Measurements from ENCODE around the gene KIFBP. TPM values are rescaled to one million over a fixed set of nuclear protein-coding genes. Genes with fewer than 3 reads are reported as not detected.

The KIFBP gene, protein sequence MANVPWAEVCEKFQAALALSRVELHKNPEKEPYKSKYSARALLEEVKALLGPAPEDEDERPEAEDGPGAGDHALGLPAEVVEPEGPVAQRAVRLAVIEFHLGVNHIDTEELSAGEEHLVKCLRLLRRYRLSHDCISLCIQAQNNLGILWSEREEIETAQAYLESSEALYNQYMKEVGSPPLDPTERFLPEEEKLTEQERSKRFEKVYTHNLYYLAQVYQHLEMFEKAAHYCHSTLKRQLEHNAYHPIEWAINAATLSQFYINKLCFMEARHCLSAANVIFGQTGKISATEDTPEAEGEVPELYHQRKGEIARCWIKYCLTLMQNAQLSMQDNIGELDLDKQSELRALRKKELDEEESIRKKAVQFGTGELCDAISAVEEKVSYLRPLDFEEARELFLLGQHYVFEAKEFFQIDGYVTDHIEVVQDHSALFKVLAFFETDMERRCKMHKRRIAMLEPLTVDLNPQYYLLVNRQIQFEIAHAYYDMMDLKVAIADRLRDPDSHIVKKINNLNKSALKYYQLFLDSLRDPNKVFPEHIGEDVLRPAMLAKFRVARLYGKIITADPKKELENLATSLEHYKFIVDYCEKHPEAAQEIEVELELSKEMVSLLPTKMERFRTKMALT
- 15.7 and 34.8 TPM in 2 replicates for total RNA-seq

DNA sequence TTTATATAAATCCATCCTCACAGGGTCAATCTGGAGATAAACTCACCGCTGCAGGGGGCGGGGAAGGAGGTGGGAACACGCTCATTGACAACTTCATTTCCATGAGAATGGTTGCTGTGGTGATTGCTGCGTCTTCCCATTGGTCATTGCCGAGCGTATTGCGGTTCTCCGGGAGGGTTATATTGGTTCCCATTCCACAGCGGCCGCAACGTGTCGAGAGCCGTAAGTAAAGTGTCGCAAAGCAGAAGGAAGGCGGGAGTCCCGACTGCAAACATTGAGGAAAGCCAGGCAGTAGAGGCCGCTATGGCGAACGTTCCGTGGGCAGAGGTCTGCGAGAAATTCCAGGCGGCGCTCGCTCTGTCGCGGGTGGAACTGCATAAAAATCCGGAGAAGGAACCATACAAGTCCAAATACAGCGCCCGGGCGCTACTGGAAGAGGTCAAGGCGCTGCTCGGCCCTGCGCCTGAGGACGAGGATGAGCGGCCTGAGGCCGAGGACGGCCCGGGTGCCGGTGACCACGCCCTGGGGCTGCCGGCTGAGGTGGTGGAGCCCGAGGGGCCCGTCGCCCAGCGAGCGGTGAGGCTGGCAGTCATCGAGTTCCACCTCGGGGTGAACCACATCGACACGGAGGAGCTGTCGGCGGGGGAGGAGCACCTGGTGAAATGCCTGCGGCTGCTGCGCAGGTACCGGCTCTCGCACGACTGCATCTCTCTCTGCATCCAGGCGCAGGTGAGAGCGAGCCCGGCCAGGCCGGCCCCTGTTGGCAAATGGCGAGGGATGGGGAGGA, at the start of gene KIFBP:
KIFBP (plus strand) TSS at position 274 of the 787 bp plus-strand sequence; CDS start at position 304, 30 bp downstream.

DNA sequence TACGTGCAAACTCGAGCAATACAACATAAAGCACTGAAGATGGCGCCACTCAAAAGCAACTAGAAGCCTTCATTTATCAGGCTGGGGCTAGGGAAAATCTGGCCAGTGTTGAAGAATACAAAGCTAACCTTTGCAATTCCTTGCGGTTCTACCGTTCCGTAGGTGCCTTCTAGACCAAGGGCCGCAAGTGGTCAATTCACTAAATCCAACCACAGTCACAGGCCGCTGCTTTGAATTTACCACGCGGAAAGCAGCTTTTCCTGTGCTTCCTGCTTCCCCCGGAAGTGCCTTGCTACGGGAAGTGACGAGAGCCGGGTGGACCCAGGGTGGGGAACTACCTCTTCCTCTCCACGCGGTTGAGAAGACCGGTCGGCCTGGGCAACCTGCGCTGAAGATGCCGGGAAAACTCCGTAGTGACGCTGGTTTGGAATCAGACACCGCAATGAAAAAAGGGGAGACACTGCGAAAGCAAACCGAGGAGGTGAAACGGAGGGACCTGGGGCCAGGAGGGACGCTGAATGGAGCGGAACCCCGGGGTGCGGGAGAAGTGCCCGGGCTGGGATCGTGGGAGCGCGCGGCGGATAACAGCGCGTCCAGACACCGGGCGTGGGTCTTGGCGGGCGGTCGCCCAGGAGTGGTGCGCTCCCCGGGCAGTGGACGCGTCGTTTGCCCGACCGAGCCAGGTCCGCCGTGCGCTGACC, 32.6 kb upstream of the KIFBP start, which contains the start of gene DDX21:
DDX21 (plus strand) TSS at position 339 of the 701 bp plus-strand sequence; CDS start at position 395, 56 bp downstream.

Other genes starting within 250 kb of the KIFBP start
- gene STOX1, start 161.3 kb upstream of the KIFBP start, total RNA-seq, result under 0.01 and 0.07 TPM in 2 replicates
- gene DDX50, start 87.5 kb upstream of the KIFBP start, total RNA-seq, result 51.3 and 67.0 TPM in 2 replicates
- 215 and 244 TPM in 2 replicates for gene DDX21, start 32.6 kb upstream of the KIFBP start, total RNA-seq
- 0.93 and 1.7 TPM in 2 replicates for gene SRGN, start 99.3 kb downstream of the KIFBP start, total RNA-seq
- gene VPS26A, start 135.4 kb downstream of the KIFBP start, total RNA-seq, result 59.1 and 79.2 TPM in 2 replicates
- 61.9 and 63.8 TPM in 2 replicates for gene SUPV3L1, start 191.4 kb downstream of the KIFBP start, total RNA-seq
- gene HKDC1, start 231.5 kb downstream of the KIFBP start, total RNA-seq, result 2.4 and 14.7 TPM in 2 replicates